ENCODE data around the gene XKR8.

The XKR8 gene, protein sequence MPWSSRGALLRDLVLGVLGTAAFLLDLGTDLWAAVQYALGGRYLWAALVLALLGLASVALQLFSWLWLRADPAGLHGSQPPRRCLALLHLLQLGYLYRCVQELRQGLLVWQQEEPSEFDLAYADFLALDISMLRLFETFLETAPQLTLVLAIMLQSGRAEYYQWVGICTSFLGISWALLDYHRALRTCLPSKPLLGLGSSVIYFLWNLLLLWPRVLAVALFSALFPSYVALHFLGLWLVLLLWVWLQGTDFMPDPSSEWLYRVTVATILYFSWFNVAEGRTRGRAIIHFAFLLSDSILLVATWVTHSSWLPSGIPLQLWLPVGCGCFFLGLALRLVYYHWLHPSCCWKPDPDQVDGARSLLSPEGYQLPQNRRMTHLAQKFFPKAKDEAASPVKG

DNA sequence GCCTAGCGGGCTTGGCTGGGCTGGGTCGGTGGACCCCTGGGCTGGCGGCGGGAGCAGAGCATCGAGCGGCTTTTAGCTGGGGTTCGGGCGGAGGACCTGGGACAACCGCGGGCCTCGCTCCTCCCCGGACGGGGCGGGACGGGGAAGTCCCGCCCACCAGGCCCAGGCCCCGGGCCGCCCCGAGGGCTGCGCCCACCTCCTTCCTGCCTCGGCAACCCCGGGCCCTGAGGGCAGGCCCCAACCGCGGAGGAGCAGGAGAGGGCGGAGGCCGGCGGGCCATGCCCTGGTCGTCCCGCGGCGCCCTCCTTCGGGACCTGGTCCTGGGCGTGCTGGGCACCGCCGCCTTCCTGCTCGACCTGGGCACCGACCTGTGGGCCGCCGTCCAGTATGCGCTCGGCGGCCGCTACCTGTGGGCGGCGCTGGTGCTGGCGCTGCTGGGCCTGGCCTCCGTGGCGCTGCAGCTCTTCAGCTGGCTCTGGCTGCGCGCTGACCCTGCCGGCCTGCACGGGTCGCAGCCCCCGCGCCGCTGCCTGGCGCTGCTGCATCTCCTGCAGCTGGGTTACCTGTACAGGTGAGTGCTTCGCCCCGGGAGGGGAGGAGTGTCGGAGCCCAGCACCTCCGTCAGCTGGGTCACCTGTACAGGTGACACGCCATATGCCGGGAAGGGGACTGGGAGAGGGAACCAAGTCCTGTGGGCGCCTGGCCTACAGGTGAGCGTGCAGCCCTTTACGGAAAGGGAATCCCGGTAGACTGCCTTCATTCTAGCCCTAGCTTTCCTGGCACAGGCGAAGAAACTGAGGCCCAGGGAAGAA lies at the start of gene XKR8:
Gene XKR8 (plus strand): TSS at position 182 of the 812 bp plus-strand sequence. CDS start 97 bp downstream, at position 279.
- peak; percentile 93 for DNase-seq (ENCODE audit: low spot score)

DNA sequence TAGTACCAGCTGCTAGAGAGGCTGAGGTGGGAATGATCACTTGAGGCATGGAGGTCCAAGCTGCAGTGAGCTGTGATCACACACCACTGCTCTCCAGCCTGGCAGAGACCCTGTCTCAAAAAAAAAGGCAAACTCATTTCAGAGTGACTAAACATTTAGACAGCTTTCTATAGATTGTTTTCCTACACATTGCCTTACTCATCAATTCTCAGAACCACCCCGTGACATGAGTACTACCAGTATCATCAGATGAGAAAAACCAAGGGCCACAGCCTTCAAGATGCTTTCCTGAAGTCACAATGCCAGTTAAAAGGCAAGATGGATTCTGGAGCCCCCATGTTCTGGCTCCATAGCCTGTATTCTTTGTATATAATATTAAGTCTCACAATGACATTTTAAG lies 47.3 kb upstream of the XKR8 start:
- DNase-seq (ENCODE audit: low spot score): no peak

DNA sequence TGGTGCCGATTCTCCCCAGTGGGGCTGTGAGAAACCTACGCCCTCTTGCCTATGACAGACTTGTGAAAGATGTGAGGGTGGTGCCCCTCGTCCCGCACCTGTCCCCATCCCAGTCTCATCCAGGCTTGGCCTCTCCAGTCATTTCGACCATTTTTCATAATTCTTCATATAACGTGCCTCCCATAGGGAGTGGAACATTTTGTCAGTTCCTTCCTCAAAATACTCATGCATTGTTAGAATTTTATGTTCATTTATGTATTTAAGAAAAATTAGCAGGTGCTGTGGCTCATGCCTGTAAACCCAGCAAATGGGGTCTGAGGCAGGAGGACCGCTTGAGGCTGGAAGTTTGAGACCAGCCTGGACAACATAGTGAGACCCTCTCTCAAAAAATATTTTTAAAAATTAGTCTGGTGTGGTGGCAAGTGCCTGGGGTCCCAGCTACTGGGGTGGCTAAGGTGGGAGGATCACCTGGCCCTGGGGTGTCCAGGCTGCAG lies 44.6 kb upstream of the XKR8 start:
- DNase-seq (ENCODE audit: low spot score): no peak

DNA sequence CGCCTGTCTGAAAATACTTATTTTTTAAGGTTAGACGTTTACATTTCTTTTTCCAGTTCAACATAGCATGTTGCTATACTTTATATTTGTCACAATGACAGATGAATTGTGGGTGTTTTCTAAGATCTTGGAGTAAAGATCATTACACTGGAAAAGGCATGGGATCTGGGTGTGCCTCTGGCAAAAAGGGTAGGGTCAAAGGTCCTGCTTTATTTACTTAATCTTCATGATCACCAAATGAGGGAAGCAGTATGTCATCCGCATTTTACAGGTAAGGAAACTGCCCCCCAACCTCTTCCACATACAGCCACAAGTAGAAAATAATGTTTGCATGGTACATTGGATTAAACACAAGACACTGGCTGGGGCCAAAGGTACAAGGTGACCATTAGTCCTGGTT lies 37.5 kb upstream of the XKR8 start:
- DNase-seq (ENCODE audit: low spot score): no peak

DNA sequence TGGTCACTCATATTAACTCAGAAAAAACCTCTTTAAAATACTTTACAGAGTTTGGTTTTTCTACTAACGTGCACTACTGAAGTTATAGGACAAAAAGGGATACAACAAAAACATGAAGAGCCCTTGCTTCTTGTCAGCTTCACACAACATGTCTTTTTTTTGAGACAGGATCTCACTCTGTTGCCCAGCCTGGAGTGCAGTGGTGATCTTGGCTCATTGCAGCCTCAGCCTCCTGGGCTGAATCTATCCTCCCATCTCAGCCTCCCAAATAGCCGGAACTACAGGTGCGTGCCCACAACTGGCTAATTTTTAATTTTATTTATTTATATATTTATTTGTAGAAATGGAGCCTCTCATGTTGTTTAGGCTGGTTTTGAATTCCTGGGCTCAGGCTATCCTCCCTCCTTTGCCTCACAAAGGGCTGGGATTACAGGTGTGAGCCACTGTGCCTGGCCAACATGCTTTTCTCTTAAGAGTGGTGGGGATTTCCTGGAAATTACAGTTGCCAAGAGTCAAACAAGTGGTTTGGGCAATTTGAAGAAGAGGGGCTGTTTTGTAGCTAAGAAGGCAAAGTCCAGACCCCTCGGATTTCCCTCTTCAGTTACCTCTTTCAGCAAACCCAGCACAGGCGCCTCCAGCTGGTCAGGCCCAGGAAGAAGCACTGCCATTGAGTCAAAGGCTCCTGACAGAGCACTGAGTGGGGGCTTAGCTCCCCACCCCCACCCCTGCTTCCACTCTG lies 31.4 kb upstream of the XKR8 start:
- no peak for DNase-seq (ENCODE audit: low spot score)

DNA sequence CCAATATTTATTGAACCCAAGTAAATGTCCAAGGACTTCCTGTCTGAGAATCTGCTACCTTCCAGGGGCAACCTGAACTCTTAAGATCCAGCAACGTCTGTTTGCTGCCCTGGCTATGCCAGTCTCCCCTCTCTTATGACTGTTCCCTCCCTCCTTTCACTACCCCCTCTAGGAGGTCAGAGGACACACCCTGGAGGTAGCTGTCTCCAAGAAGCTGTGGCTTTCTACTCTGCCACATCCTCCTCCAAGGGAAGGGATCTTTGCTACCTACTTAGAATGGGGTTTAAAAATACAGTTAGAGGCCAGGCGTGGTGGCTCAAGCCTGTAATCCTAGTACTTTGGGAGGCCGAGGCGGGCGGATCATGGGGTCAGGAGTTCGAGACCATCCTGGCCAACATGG lies 28.6 kb upstream of the XKR8 start:
- DNase-seq (ENCODE audit: low spot score): no peak

DNA sequence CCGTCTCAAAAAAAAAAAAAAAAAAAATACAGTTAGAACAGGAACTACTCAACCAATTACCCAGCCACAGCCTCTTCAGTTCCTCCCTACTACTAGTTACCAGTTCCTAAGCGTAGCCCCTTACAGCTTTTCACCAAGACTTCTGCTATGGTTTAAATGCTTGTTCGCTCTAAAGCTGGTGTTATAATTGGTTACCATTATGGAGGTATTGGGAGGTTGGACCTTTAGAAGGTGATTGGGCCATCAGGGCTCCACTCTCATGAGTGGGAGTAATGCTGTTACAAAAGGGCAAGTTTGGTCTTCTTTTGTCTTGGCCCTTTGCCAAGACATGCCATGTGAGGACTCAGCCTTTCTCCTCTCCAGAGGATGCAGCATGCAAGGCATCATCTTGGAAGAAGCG lies 28.0 kb upstream of the XKR8 start:
- no peak for DNase-seq (ENCODE audit: low spot score)

DNA sequence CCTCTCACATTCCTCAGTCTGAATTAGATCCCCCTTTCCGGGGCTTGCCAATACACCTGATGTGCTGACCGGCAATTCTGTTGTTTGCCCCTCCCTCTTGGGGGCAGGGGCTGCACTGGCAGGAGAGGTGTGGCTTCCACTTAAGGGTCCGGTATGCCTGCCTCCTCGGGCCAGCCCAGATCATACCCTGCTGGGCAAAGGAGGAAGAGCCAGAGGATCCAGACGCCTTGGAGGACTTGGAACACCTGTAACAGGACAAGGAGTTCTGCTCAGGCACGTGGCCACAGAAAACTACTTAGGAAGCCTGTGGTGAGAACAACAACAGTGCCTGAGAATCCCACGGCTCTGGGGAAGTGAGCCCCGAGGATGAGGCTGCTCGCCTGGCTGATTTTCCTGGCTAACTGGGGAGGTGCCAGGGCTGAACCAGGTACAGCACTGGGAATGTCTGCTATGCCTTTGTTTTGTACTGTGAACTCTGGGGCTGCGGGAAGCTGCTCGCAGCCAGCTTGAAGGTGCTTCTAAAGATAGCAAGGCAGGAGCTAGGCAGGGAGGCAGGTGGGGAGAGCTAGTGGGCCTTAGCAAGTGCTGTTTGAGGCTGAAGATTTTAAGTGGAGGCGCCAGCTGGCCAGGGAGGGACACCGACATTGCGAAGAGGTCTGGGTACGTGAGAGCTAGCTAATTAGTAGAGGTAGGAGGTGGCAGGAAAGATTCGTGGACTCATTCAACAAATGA lies 24.8 kb upstream of the XKR8 start, which contains the start of gene SMPDL3B:
Gene SMPDL3B (plus strand): TSS at position 183 of the 732 bp plus-strand sequence. CDS start 184 bp downstream, at position 367.
- peak; percentile 68 for DNase-seq (ENCODE audit: low spot score)

DNA sequence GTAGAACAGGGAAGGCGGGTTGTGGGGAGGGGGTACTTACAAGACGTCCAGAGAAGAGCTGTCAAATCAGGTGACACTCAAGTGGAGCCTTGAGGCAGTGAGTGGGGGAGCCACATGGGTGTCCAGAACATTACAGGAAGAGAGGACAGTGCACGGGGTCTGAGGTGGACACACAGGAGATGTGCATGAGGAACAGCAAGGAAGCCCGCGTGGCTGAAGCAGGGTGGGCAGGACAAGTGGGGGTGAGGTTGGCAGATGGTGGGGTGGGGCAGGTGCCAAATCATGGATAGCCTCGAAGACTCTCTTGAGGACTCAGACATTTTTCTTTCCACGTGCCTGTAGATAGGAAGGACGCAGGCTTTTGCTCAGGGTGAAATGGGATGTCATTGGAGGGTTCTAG lies 24.1 kb upstream of the XKR8 start:
- DNase-seq (ENCODE audit: low spot score): no peak

DNA sequence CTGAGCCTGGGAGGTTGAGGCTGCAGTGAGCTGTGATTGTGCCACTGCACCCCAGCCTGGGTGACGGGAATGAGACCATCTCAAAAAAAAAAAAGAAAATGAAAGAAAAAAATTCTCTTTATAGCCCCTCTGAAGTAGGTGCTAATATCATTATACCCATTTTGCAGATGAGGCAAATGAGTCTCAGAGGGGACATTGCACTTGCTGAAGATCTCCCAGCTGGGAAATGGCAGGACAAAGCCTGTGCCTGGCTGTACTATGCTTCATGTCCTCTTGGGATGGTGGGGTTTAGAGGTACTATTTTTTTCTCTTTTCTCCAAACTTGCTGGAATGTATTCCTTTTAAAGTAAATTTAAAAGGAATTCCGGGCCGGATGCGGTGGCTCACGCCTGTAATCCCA lies 23.4 kb upstream of the XKR8 start:
- DNase-seq (ENCODE audit: low spot score): no peak

DNA sequence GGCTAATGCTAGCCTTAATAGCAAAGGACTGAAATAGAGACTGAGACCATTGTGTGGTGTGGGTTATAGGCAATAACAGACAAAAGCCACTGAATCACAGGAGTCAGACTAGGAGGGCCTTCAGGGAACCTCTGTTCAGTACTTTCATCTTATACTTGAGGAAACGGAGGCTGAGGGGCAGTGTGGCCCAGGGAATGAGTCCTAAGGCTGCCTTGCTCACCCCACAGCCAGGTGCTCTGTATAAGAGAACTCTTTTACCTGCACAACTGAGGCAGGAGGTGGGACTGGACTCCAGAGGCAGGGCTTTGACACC lies 22.3 kb upstream of the XKR8 start:
- no peak for DNase-seq (ENCODE audit: low spot score)

DNA sequence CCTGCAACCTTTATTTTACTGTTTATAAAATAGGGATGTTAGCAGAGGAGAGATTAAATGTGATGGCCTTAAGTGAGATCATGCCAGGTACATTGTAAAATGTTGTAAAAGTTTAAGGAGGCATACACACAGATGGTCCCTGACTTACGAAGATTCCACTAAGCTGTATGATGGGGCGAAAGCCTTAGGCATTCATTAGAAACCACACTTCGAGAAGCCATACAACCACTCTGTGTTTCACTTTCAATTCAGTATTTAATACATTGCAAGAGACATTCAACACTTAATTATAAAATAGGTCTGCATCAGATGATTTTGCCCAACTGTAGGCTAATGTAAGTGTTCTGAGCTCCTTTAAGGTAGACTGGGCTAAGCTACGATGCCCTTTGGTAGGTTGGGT lies 21.3 kb upstream of the XKR8 start:
- DNase-seq (ENCODE audit: low spot score): no peak

DNA sequence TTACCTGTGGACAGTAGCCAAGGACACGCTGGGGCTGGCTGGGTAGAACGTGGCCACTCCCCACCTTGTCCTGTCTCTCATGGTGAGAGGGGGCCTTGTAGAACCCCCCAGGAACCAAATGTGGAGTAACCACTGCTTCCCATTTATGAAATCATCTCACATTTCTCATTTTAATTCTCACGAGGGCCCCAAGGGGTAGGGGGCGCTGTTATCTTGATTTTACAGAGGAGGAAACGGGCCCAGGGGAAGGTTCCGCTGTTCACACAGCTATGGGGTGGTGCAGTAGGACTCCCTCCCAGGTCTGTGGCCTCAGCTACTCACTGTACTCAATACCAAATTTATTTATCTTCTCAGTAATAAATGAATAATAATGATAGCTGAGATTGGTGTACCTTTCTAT lies 19.5 kb upstream of the XKR8 start:
- no peak for DNase-seq (ENCODE audit: low spot score)

DNA sequence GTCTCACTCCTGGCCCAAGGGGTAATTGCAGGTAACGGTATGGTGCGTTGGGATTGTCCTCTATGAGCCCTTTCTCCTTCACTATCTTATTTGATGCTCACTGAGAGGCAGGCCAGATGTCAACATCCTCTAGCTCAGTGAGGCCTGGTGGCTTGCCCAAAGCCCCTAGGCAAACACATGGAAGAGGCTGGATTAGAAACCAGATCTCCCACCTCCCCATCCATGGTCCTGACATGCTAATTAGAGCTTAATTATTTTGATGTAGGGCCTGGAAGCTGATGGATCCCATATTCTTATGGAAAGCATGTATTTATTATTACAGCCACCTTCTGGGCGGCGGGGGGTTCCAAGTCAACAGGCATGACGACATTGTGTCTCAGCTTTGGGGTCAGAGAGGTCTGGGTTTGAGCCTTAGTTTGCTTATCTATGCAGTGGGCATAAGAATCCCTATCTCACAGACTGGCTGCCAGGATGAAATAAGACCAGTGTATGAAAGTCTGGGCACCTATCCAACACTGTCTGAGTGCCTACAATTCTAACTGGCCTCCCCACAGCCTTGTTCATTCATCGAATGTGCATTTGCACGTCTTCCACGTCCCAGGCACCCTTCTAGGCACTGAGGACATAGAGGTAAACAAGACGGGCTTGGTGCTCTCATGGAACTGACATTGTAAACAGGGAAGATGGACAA lies 18.8 kb upstream of the XKR8 start:
- no peak for DNase-seq (ENCODE audit: low spot score)

DNA sequence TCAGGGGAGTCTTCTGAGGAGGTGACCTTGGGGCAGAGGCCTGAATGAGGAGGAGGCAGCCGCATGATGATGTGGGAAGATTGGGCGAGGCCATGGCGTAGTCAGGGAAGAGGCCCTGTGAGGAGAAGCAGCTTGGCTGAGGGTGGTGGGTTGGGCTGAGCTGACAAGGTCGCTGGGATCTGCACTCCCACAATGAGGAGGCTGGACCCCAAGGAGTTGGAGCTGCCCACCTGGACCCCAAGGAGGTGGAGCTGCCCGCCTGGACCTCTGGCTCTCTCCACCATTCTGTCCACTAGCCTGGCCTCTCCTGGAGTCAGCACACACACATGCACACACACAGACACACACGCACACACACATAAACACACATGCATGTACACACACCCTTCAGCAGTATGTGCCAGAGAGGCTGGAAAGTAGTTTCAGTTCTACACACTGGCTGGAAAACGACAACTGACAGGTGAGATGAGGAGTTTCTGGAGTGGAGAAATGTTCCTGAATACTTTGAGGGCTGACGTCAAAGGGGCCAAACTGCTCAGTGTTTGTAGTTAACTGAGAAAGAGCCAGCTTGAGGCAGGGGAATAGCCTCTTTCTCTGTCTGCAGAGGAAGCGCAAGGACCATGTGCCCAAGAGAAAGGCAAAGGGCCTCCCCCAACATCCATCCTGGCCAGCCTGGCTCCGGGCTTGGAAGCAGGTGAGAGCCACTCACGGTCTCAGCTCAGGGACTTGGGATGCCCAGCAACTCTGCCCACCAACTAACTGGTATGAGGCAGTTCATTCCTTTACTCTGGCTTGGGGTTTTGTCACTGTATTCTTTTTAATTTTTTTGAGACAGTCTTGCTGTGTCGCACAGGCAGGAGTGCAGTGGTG lies 17.9 kb upstream of the XKR8 start:
- no peak for DNase-seq (ENCODE audit: low spot score)

DNA sequence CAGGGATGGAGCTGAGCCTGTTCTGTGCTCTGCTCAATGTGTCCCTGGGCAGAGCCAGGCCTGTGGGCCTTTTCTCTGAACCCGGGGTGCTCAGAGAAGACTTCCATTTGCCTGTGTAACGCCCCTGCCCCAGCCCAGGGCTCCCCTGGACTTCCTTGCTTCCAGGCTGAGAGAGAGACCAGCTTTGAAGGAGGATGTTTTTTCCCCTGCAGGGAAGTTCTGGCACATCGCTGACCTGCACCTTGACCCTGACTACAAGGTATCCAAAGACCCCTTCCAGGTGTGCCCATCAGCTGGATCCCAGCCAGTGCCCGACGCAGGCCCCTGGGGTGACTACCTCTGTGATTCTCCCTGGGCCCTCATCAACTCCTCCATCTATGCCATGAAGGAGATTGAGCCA lies 14.8 kb upstream of the XKR8 start:
- no peak for DNase-seq (ENCODE audit: low spot score)

DNA sequence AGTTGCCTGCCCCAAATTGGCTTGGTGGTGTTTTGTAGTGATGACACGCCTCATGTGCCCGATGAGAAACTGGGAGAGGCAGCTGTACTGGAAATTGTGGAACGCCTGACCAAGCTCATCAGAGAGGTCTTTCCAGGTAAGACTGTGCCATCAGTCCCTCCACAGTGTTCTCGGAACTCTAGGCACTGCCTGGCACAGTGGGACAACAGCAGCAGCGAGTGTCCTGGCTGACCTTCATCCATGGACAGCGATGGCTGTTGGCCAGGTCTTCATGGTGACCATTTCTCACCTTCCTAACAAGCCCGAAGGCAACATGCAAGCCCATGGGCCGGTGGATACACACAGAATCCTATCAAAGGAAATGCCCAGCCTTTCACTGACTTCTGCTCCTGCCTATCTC lies 10.7 kb upstream of the XKR8 start:
- no peak for DNase-seq (ENCODE audit: low spot score)

DNA sequence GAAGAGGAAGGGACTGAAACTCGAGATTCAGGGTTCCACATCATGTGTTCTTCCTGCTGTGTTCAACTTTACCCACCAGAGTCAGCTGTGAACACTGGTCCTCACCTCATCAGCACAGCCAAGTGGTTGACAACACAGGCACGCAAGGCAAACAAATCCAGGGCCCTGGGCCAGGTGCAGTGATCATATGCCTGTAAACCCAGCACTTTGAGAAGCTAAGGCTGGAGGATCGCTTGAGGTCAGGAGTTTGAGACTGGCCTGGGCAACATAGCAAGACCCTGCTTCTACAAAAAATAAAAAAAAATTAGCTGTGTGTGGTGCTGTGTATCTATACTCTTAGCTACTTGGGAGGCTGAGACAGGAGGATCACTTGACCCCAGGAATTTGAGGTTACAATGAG lies 8.4 kb upstream of the XKR8 start:
- no peak for DNase-seq (ENCODE audit: low spot score)

DNA sequence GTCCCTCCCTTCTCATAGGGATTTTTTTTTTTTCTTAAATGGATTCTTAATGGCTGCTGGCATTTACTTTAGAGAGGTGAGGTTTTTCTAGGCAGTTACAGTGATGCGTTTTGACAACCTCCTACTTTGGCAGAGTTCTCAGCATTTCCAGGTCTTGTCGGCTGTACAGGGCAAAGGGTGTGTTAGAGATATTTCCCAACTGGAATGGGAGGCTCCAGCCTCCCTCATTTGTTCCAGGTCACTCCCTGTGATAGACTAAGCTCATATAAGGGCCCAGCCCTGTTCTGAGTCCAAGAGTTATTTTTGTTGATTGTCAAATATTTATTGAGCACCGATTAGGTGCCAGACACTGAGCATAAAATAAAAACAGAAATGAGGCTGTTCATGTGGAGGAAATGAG lies 7.6 kb upstream of the XKR8 start:
- no peak for DNase-seq (ENCODE audit: low spot score)

DNA sequence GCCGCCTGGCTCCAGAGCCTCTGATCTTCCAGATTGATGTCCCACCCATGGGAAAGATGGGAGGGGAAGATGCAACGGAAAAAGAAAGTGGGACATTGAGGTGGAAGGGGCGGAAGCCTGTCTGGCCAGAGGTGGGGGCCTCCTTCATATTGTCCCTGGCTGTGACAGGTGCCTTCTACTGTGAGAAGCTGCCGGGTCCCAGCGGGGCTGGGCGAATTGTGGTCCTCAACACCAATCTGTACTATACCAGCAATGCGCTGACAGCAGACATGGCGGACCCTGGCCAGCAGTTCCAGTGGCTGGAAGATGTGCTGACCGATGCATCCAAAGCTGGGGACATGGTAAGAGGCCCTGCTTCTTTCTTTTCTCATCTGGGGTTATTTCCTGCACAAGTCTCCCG lies 5.6 kb upstream of the XKR8 start:
- DNase-seq (ENCODE audit: low spot score): no peak

Measured in ecto neural progenitor cell (in vitro differentiated cells).